Amniotic epithelial cell (primary cell): ENCODE measurements around the gene SPTBN1.

Experiments
- DNase-seq: peaks from one replicate; pipeline ENCODE4 v3.0.0-alpha.2; 2010; ENCODE audit warnings: low read depth

Gene SPTBN1

DNA sequence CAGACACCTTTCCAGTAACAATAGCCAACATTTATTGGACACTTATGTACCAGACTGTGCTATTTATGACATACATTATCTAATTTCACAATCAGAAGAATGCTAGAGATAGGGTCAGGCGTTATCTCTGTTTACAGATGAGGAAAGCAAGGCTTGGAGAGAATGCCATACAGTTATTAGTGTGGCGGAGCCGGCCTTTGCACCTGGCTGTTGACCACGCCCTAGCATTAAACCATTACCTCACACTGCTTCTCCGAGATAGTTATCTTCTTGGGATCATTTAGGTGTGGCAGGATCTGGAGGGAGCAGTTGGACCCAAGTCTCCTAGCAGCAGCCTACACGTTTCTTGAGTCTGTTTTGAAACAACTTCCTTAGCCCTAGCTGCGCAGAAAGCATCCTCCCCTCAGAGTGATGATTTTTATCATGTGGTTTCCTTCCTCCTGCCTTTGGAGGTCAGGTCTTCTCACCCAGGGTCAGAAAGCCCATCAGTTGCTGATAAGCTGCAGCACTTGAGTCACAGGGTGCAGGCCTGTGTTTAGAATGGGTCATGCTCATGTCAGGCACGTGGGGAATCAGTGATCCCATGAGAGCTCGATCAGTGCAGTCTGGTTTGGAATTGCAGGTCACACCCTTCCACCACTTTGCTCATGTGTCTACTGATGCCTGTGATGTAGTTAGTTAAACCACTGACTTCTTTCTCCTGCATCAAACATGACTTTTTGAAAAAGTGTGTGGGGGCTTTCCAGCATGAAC lies 118.2 kb downstream of the SPTBN1 start:
- DNase-seq: peak; percentile 82

- DNase-seq: no peak
These were observed 118.7 kb downstream of the SPTBN1 start for GRCh38 chr2:54574860-54575247.

GRCh38 chr2:54575379-54575888 lies 119.3 kb downstream of the SPTBN1 start:
- DNase-seq: peak; percentile 75

- DNase-seq: no peak
These were observed 120.9 kb downstream of the SPTBN1 start for GRCh38 chr2:54577035-54577434.

DNA sequence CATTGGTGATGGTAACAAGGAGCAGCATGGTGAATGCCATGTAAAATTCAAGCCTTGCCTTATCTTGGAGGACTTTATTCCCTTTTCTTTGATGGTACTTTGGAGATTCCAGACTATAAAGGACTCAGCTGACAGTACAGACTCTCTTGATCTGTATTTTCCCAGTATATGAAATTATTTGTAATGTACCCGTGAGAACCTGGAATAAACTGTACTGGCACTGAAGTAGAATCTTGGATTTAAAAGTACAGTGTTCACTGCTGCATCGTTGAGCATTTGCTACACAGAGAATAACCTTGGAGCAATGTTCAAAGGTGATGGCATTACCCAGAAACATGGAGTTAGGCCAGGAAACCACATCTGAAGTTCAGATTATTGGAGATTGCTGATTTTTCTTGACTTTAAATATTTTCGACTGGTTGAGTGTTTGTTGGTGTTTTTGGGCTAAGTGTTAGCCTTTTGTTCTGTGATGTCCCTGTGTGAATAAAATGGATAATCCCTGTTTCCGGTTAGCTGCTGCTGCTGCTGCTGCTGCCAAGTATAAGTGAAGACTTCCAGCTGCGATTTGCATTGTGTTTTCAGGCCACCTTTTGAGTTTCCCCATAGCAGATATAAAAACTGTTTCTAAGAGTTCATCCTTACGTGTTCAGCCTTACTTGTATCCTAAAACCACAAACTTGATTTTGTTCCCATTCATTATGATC lies 122.0 kb downstream of the SPTBN1 start:
- DNase-seq: no peak

- DNase-seq: no peak
These were observed 122.5 kb downstream of the SPTBN1 start for GRCh38 chr2:54578648-54579045.

GRCh38 chr2:54579061-54579681 lies 123.0 kb downstream of the SPTBN1 start:
- no peak for DNase-seq

DNA sequence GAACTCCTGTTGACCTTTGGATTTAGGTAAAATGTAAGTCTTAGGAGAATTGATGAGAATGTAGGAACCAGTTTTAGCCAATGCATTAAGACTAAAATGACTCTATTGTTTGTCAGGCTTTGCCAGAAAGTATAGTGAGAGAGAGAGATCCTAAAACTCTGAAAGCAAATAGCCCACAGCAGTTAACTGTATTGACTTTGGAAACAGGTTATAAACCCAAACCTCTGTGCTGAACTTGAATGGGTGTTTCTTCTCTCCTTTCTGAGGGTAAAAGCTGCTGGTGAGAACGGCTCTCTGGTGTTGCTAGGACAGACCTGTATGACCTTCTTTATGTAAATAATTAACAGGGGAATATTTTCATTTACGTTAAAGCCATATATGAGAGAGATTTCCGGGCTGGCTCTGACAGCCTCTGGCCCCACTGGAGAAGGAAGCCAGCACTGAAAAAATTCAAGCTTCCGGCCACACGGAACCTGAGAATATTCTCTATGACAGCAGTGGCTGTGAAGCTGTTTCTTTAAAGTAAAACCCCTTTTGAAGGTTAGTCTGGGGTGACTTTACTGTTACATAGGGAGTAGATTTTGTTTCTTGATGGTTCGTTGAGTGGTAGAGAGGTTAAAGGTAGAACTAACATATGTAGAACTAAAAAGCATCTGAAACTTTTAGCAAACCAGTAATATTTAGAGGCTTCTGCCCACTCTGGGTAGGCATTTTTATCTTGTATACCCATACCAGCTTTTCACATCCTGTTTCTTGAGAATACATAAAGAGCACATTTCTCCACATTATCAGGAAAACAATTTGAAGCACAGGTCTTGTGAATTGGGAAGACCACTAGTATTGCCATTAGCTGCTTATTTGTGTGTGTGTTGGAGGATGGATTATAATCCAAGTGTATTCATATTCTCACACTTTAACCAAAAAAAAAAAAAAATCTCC lies 123.8 kb downstream of the SPTBN1 start:
- DNase-seq: no peak

- no peak for DNase-seq
These were observed 125.4 kb downstream of the SPTBN1 start for GRCh38 chr2:54581326-54582039.

DNA sequence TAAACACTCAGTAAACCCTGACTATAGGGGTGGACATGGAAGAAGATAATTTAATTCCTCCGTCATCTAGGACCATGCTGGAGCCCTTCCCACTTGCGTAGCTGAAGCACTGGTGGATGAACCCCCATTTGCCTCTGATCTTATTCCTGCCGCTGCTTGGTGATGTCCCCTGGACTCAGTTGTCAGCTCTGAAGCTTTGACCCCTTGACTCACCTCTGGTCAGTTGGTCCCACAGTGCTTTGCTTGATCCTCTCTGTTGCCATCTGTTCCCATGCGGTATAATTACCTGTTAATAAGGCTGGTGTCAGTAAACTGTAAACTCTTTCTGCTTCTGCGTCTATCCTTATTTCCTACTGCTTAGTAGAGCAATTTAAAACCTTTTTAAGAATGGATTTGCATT lies 126.9 kb downstream of the SPTBN1 start:
- DNase-seq: no peak

DNA sequence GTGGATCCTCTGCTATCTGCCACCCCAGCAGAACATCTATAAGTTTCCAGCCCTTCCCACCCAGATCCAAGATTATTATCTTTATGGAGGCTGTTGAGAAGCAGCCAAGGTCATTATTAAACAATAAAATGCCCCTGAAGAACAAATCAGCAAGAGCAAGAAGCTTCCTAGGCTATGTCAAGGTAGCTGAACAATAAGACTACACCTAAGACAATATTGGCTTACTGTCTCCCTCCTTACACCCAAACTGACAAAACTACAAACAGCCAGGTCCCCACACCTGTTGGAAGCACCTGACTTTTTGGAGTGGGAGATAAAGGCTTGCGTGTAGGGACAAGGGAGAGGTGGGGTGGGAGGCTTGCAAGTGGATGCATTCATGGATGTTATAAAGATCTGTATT lies 128.5 kb downstream of the SPTBN1 start:
- DNase-seq: no peak

- no peak for DNase-seq
These were observed 129.1 kb downstream of the SPTBN1 start for GRCh38 chr2:54585136-54585733.

DNA sequence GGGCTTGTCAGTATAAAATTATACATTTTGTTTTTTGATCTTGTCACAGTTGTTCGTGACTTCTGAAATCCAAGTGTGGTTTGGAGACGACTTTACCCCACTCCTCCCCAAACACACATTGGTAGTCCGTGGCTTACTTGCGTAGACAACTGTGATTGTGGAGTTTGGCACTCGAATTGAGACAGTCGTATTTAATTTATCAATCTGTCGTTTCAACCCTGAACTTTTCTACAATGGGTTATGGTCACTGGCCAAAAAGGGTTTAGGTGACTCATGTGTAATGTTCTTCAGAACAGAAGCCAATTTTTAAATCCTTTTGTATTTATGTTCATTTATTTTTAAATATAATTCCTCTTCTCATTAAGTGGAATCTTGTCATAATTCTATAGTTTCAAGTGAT lies 129.9 kb downstream of the SPTBN1 start:
- DNase-seq: peak; percentile 67

DNA sequence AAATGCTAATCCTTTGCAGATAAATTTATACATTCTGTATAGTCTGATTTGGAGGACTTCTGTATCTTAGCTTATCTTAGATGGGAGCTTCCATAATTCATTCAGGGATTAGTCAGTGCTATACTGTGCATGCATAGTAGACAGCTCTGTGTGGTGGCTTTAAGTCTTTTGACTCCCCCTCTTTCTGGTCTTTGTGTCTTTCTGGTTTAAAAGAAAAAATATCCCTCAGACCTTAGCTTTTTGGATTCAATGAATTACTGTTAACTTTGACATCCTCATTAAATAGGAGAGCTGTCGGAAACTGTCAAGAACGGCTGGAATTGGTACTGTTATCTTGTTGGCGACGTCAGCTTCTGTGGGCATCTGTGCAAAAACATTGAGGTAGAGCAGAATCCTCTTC lies 130.4 kb downstream of the SPTBN1 start:
- peak; percentile 82 for DNase-seq

DNA sequence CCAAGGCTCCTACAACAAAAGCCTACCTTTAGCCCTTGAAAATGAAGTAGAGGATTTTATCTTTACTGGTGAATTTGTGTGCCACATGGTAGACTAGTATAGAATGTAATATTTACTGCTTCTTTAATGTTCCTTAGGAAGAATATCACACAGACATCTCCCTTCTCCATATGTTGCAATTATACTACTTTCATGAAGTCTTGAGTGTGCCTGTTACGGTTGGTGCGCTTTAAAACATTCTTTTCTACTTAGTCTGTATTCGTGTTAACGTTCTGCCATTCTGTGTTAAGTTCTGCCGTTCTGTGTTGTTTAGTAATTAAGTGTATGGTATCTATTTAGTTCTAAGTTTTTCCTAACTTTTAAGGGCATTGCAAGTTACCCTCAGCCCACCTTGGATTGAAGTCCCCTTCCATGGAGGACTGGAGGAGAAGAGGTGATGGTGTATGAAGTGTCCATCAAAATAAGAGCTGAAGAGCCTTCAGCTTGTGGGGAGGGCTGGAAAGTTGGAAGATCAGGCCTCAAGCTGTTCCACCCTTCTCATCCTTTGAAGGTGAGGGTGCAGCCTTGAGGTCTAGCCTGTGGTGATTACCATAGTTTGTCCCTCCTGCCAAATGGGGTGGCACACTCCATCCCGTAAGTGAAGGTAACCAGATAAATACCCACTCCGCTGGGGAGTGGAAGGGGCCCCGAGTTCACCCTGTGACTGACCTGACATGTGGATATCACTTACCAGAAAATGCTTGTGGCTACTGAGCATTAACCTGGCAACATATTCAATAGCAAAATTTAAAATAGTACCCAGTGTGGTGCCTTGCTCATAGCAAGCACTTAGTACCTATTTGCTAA lies 131.3 kb downstream of the SPTBN1 start:
- DNase-seq: peak; percentile 66

DNA sequence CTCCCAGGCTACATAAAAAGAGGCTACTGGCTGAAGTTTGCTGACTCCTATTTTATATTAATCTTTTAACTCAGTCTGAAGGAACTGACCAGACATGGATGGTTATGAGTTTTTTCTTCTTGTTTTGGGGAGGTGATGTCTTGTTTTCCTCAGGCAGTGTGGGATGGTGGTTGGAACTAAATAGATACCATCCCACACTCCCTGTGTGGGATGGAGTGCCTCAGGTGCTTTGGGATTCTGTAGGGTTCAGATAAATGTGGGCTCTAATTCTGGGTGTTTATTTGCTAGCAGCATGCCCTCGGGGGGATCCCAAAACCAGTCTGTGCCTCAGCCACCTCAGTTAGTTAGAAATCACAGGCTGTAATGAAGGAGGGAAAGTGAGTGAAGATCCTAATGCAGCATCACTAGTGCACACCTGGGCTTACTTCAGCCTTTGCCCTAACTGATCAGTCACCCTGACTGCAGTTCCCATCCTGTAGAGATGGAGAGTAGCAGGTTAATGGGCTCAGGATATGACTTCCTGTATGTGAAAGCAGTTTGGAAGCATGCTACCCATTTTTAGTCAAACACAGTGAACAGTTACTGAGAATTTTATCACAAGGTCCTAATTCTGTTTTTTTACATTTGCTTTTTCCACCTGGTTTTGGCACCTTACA lies 132.2 kb downstream of the SPTBN1 start:
- DNase-seq: no peak

- DNase-seq: no peak
These were observed 132.9 kb downstream of the SPTBN1 start for GRCh38 chr2:54589038-54589339.

GRCh38 chr2:54589340-54590215 lies 133.5 kb downstream of the SPTBN1 start:
- peak; percentile 51 for DNase-seq
